Measurements from ENCODE around the gene UMODL1.

DNA sequence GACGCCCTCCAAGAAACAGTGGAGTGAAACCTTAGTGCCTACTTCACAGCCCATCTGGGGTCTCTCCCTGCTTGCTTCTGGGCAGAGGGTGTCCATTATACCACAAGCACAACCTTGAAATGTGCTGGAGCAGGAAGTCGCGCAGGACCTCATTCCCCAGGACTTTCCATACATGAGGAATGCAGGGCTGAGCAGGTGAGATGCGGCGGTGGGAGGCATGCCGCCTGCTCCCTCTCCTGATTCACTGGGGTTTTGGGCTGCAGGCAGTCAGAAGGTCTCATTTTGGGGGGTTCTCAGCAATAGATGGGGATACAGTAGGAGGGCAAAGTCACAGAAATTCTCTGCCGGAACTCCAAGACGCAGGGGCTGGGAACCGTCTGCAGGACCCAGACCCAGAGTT lies 15.7 kb upstream of the UMODL1 start:
- TF ChIP-seq, protein P1, sequence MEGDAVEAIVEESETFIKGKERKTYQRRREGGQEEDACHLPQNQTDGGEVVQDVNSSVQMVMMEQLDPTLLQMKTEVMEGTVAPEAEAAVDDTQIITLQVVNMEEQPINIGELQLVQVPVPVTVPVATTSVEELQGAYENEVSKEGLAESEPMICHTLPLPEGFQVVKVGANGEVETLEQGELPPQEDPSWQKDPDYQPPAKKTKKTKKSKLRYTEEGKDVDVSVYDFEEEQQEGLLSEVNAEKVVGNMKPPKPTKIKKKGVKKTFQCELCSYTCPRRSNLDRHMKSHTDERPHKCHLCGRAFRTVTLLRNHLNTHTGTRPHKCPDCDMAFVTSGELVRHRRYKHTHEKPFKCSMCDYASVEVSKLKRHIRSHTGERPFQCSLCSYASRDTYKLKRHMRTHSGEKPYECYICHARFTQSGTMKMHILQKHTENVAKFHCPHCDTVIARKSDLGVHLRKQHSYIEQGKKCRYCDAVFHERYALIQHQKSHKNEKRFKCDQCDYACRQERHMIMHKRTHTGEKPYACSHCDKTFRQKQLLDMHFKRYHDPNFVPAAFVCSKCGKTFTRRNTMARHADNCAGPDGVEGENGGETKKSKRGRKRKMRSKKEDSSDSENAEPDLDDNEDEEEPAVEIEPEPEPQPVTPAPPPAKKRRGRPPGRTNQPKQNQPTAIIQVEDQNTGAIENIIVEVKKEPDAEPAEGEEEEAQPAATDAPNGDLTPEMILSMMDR (IDR thresholded peaks at IDR 0.05): no peak
- TF ChIP-seq POLR2A (IDR thresholded peaks at IDR 0.05): no peak
